Natural killer cell (primary cell): ENCODE measurements around the gene SPINT1. TPM values are rescaled to one million over a fixed set of nuclear protein-coding genes. Genes with fewer than 3 reads are reported as not detected.
A peak's percentile ranks its signal among the peaks of the same experiment; 100 is the strongest.

ENCODE experiments used
- ATAC-seq, 3 donors: fragments of 150-1000 bp in 2 of 3; fragments of 200-7000 bp in 1 of 3; cut with Tn5 transposase; 1 replicate in 1 of 3; 2 replicates in 2 of 3; pipeline ENCODE4 v1.10.0; 2021; ENCODE audit warnings: mild to moderate bottlenecking in 2 of 3, moderate library complexity in 2 of 3
- DNase-seq, 2 donors: peaks; one replicate each; pipeline versions ENCODE4 v3.0.0 to v3.0.0-alpha.2; 2013 to 2021; ENCODE audit warnings: mixed read lengths in 1 of 2
- H3K27ac ChIP-seq: one replicate; pipeline ENCODE4 v1.5.1; 2013; ENCODE audit warnings: mild to moderate bottlenecking, low read length
- H3K27me3 ChIP-seq: one replicate; pipeline ENCODE4 v1.6.1; 2013; ENCODE audit warnings: low read length; ENCODE audit not compliant: control insufficient read depth, insufficient read depth
- H3K36me3 ChIP-seq: one replicate; pipeline ENCODE4 v1.6.1; 2013; ENCODE audit warnings: low read length; ENCODE audit not compliant: control insufficient read depth, insufficient read depth
- H3K4me1 ChIP-seq: one replicate; pipeline ENCODE4 v1.6.1; 2013; ENCODE audit warnings: low read length; ENCODE audit not compliant: control insufficient read depth, insufficient read depth
- H3K4me3 ChIP-seq: one replicate; pipeline ENCODE4 v1.5.1; 2013; ENCODE audit warnings: low read length
- H3K9me3 ChIP-seq: one replicate; pipeline ENCODE4 v1.6.1; 2013; ENCODE audit warnings: low read length; ENCODE audit not compliant: control insufficient read depth, insufficient read depth
- H3K27ac Mint-ChIP-seq, 2 donors: one replicate each; pipeline ENCODE4 v1.8.0; 2022; ENCODE audit warnings: mild to moderate bottlenecking in 2 of 2, mixed read lengths in 2 of 2, moderate library complexity in 1 of 2
- H3K27me3 Mint-ChIP-seq, 2 donors: one replicate each; pipeline ENCODE4 v1.8.0; 2022; ENCODE audit warnings: low read depth in 2 of 2, mixed read lengths in 2 of 2
- H3K36me3 Mint-ChIP-seq: one replicate; pipeline ENCODE4 v1.8.0; 2022; ENCODE audit warnings: mixed read lengths
- H3K4me1 Mint-ChIP-seq, 2 donors: one replicate each; pipeline ENCODE4 v1.8.0; 2022; ENCODE audit warnings: mixed read lengths in 2 of 2
- H3K4me3 Mint-ChIP-seq: one replicate; pipeline ENCODE4 v1.8.0; 2022; ENCODE audit warnings: mild to moderate bottlenecking, moderate library complexity, mixed read lengths
- H3K9me3 Mint-ChIP-seq, 2 donors: one replicate each; pipeline ENCODE4 v1.8.0; 2022; ENCODE audit warnings: mixed read lengths in 2 of 2
- WGBS: methylation state at CpG from one replicate; pipeline ENCODE4 v1.1.7; 2013; ENCODE audit warnings: missing lambda C conversion rate; ENCODE audit not compliant: insufficient coverage; 5-methylcytosine and 5-hydroxymethylcytosine counted together
- intact Hi-C: fragments of 100-400 bp; cut with micrococcal nuclease; formaldehyde crosslinking; loops from one replicate; pipeline ENCODE4 v1.14.2; 2022
- total RNA-seq, 4 donors: library from RNA; stranded (reverse); fragments of 120-200 nt in 1 of 4; gene quantifications; one replicate each; pipeline versions ENCODE4 v1.2.3 to v1.2.4, GENCODE V29; 2013 to 2022
- TF ChIP-seq, protein P1 (sequence below): fragments of 200-600 bp; IDR thresholded peaks from one replicate; pipeline ENCODE4 v1.8.0; 2022; ENCODE audit warnings: antibody characterized with exemption

SPINT1 gene
- total RNA-seq, 3 donors from 2014 or later (not counting 1 experiment from before 2014, with no cell fraction given), result 0.41 to 3.1 (median 1.7) TPM

DNA sequence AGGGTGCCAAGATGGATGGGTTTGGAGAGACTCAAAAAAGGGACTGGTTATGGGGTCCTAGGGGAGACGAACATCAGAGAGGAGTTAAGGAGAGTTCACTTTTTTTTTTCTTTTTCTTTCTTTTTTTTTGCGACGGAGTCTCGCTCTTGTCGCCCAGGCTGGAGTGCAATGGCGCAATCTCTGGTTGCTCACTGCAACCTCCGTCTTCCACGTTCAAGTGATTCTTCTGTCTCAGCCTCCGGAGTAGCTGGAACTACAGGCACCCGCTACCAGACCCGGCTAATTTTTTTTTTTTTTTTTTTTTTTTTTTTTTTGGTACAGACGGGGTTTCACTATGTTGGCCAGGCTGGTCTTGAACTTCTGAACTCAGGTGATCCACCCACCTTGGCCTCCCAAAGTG is 1.2 kb downstream of the SPINT1 start:
- H3K4me3 Mint-ChIP-seq, result peak overlapping the region; percentile 76
- 65% methylated on average over 11 of the region's 12 CpGs for WGBS

DNA sequence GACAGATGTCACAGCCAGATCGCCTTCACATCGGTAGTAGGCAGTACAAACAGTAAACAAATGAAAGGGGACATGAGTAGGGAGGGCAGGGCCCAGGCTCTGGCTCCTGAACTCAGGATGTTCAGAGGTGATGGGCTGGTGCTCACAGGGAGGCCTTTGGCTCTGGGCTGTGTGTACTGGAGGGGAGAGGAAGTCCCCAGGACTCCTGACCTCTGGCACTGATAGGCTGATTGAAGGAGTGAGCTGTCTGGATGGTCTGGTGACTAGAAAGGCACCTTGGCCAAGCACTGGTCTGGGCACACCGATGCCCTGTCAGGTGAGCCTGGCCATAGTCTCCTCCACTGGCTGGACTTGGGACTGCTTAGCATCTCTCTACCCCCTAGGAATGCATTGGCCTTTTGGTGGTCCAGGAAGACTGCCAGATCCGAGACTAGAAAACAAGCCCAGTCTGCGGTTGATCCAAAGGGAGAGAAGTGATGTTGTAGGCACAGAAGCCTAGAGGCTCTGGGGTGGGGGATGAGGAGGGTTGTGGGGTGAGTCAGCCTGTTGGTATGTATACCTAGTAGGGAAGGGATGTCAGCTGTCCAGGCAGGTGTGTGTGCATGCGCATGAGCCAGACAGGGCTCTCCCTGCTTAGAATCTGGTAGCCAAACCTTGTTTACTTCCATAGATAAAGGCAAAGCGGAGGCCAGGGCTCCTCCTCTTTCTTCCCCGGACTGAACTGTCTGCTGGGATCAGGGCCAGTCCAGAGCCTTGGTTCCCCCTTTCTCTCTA is 1.9 kb downstream of the SPINT1 start:
- peaks cover 20 to 28% of the 10 kb centered on the region in 2 donors for H3K27me3 Mint-ChIP-seq
- 90% methylated on average over 8 of the region's 8 CpGs for whole genome bisulfite sequencing
- Histone ChIP-seq H3K27me3 (peaks cover 12% of the 10 kb centered on the region), H3K4me3 (no peak overlapping the region), H3K36me3 (no peaks in the 10 kb centered on the region), H3K9me3 (no peaks in the 10 kb centered on the region), H3K4me1 (peaks cover 34% of the 10 kb centered on the region), H3K27ac (no peak overlapping the region)
- no peaks in the 10 kb centered on the region for H3K36me3 Mint-ChIP-seq
- no peak overlapping the region for H3K27ac Mint-ChIP-seq
- peaks cover 6% of the 10 kb centered on the region in 2 donors for H3K4me1 Mint-ChIP-seq
- intact Hi-C loops, result no loop called here
- H3K4me3 Mint-ChIP-seq, result peak overlapping the region; percentile 21
- TF ChIP-seq, protein P1, sequence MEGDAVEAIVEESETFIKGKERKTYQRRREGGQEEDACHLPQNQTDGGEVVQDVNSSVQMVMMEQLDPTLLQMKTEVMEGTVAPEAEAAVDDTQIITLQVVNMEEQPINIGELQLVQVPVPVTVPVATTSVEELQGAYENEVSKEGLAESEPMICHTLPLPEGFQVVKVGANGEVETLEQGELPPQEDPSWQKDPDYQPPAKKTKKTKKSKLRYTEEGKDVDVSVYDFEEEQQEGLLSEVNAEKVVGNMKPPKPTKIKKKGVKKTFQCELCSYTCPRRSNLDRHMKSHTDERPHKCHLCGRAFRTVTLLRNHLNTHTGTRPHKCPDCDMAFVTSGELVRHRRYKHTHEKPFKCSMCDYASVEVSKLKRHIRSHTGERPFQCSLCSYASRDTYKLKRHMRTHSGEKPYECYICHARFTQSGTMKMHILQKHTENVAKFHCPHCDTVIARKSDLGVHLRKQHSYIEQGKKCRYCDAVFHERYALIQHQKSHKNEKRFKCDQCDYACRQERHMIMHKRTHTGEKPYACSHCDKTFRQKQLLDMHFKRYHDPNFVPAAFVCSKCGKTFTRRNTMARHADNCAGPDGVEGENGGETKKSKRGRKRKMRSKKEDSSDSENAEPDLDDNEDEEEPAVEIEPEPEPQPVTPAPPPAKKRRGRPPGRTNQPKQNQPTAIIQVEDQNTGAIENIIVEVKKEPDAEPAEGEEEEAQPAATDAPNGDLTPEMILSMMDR, result no peak
- DNase-seq, result no peak
- H3K9me3 Mint-ChIP-seq, result no peaks in the 10 kb centered on the region
- no peak for ATAC-seq

More for the DNA sequence above, 1.2 kb downstream of the SPINT1 start:
- TF ChIP-seq, protein P1, result no peak
- intact Hi-C loops, result no loop called here
- Mint-ChIP-seq H3K27me3 (peaks cover 20 to 24% of the 10 kb centered on the region in 2 donors), H3K4me1 (peaks cover 6% of the 10 kb centered on the region in 2 donors), H3K9me3 (no peaks in the 10 kb centered on the region), H3K36me3 (no peaks in the 10 kb centered on the region), H3K27ac (no peak overlapping the region)
- Histone ChIP-seq H3K36me3 (no peaks in the 10 kb centered on the region), H3K9me3 (no peaks in the 10 kb centered on the region), H3K4me1 (peaks cover 34% of the 10 kb centered on the region), H3K27ac (no peak overlapping the region), H3K27me3 (peaks cover 12% of the 10 kb centered on the region), H3K4me3 (peak overlapping the region; percentile 36)
- ATAC-seq, result no peak
- DNase-seq, result no peak

DNA sequence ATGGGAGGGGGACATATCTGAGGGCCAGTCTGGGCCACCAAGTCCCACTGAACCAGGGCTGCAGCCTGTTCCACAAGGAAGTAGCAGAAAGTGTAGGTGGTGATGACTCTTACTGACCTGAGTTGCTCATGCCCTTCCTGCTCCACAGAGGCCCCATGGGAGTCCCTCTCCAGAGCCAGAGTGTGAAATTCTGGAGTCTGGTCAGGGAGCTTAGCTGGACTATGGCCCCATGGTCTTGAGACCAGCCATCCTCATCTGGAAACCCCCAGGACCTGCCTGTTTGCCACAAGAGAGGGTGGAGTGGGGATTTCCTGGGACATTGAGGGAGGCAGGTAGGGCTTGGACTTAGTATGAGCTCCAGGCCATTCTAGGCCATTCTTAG is 3.0 kb downstream of the SPINT1 start:
- peak overlapping the region; percentile 2 for H3K27ac ChIP-seq
- no peak overlapping the region for H3K4me3 Mint-ChIP-seq

More for the DNA sequence above, 3.0 kb downstream of the SPINT1 start:
- Mint-ChIP-seq H3K27ac (no peak overlapping the region), H3K4me1 (peaks cover 6% of the 10 kb centered on the region in 2 donors), H3K36me3 (no peaks in the 10 kb centered on the region), H3K9me3 (no peaks in the 10 kb centered on the region), H3K27me3 (peaks cover 12 to 30% of the 10 kb centered on the region in 2 donors)
- Histone ChIP-seq H3K36me3 (no peaks in the 10 kb centered on the region), H3K4me3 (no peak overlapping the region), H3K27me3 (peaks cover 12% of the 10 kb centered on the region), H3K9me3 (no peaks in the 10 kb centered on the region), H3K4me1 (peaks cover 34% of the 10 kb centered on the region)
- DNase-seq (no peak), ATAC-seq (no peak)
- TF ChIP-seq, protein P1, result no peak
- intact Hi-C loops, result no loop called here
